HG02610 (cell line): ENCODE results near the gene SLC39A11.

Experiments
- ATAC-seq: cut with Tn5 transposase; IDR thresholded peaks from one replicate; pipeline ENCODE4 v1.9.1; 2021; ENCODE audit warnings: mild to moderate bottlenecking, moderate library complexity; ENCODE audit not compliant: unreplicated experiment

Gene SLC39A11

DNA sequence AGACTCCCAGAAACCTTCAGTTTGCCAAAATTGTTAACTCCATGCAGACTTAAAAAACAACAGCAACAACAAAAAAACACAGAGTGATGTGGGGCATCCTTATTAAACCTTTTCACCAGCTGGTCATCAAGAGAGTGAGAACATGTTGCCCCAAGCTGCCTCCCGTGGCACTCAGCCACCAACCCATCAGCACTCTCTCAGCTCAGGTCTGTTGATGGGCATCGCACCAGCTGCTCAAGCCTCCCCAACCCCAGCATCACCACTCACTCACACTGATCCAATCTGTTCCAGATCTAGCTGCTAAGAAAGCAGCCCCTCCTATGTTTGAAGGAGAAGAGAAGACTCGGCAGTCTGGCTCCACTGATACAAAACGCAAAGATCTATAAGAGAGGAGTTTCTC lies 46.8 kb downstream of the SLC39A11 start:
- ATAC-seq = no peak

GRCh38 chr17:73043686-73044581 lies 48.6 kb downstream of the SLC39A11 start:
- no peak for ATAC-seq

DNA sequence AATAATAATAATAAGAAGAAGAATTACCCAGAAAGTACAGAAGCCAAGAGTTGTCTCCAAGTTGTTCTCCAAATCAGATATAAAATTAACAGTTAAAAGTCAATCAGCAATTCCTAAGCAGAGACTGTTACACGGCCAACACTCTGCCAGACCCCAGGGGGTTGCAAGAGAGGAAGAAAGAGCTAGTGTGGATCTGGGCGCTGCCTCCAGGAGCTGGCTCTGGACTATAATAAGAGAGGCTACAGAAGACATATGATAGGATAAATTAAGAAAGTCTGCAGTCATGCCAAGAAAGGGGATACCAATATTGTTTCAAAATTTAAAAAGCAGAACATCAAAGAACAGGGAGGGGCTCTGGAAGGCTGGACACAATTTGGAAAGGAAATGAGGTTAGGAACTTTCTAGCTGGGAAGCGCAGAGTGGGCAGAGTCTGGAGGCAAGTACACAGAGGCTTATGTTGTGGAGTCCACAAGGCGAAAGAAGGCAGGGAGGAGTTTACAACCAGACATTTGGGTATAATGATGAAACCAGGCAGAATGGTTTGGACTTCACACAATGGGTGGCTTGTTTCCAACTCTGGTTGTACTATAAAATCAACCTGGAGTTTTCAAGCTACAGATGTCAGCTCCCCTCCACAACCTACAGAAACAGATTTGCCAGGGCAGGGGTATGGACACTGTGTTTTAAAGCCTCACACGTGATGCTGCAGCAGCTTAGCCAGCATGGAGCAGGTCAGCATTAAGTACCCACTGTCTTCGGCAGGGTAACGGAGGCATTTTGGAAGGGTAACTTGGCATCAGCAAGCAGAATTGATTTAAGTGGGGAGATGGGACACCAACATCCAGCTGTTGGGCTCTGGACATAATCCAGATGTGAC lies 49.4 kb downstream of the SLC39A11 start:
- ATAC-seq = no peak

DNA sequence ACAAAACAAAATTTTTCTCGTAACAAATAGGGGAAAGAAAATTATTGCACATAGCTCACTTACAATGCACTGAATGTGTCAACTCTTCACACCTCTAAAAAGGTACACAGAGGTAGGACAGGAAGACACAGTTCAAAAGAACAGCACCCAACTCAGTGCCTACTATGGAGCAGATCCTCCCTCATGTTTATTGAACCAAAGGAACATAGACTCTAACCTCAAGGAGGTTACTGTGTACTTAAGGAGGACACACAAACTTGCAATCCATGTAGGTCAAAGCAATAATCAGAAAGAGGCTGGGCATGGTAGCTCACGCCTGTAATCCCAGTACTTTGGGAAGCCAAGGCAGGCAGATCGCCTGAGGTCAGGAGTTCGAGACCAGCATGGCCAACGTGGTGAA lies 50.3 kb downstream of the SLC39A11 start:
- no peak for ATAC-seq

DNA sequence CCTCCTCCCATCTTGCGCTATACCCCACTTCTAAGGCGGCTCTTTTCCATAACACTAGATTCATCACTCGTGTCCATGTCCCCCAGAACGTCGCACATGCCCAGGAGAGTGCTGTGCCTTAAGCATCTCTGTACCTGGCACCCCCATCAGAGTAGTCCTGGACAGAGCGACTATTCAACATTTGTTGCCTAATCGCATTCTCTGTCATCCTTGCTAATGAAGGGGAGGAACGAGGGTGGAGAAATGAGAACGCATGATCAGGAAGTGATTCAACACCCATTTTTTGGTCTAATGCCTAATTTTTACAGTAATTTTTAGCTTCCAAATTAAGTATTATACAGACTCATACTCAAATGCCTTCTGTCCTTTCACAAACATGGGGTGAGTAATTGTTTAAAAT lies 53.2 kb downstream of the SLC39A11 start:
- no peak for ATAC-seq

DNA sequence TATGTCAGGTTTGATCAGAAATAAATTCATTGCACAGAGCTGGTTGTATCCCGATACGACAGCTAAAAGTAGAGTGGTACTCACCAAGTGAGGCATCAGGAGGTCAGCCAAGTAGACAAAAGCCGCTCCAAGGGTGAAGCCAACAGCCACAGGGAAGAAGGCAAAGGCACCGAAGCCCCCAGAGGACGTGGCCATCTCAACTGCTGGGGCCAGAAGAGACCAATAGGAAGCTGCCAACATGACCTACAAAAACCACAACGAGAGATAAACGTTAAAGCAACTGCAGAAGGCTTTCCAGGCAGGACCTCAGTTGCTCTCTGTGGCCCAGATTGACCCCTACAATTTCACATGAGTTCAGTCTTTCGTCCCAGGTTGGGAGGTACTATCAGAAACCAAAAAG lies 61.0 kb downstream of the SLC39A11 start:
- no peak for ATAC-seq

DNA sequence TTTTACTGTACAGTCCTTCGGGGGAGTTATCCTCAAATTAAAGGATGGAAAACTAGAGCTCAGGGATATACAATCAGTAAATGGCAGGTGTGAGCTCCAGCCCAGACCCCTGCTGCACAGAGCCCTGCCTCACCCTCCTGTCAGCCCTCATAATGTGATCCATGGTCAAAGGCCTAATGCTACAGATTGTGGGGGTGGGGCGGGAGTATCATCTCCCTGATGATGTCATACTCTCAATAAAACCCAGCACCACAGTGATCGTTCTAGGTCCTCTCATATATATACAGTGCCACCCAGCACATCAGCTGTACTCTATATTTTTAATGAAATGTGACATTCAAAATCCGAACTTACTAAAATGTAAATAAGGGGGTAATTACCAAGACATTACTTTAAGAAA lies 61.5 kb downstream of the SLC39A11 start:
- no peak for ATAC-seq

GRCh38 chr17:73030501-73030921 lies 62.0 kb downstream of the SLC39A11 start:
- ATAC-seq = no peak

DNA sequence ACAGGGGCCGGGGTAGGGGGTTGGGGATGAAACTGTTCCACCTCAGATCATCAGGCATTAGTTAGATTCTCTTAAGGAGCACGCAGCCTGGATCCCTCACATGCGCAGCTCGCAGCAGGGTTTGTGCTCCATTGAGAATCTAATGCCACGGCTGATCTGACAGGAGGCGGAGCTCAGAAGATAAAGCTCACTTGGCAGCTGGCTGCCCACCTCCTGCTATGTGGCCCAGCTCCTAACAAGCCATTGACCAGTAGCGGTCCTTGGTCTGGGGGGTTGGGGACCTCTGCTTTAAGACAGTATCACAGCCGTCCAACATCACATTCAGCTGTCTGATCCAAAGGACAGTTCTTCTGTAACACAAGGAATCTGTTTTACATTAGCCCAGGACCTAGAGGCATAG lies 62.5 kb downstream of the SLC39A11 start:
- no peak for ATAC-seq

DNA sequence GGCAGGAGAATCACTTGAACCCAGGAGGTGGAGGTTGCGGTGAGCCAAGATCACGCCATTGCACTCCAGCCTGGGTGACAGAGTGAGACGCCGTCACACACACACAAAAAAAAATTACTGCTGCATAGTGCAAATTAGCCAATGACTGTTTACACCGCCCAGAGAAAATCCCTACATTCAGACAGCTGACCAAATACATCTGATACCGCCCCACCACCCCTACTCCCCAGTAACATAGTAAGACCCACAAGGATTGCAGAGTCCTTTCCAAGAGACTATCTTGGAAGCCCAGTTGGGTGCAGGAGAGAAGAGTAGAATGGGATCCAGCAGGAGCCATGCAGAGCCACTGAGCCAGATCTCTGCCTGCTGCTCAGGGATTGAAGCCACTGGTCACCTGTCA lies 63.5 kb downstream of the SLC39A11 start:
- ATAC-seq = no peak

- no peak for ATAC-seq
Observed at GRCh38 chr17:73028299-73028755, 64.2 kb downstream of the SLC39A11 start.

DNA sequence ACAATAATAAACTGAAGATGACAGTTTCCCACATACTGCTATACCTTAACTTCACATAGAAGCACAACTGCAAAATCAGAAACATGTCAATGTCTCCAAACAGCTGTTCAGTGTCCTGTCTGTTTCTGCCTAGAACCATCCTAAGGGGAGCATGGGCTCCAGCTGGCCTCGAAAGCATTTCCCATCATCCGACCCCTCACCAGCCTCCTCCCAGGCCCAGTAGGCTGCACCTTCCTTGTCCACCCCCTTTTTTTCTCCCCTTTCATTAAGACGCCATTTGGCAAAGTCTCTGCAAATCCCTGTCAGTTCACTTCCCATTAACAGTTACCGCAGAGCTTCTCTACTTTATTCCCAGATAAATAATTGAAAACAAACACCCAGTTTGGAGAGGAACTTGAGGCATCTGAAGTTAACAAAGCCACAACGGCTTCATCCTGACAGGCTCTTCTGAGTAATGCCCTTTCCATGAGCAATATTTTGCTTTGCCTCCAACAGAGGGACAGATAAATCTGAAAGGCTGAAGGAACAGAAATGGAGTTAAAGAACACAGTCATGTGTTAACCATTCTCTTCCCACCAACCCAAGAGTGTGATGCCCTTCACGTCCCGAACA lies 65.3 kb downstream of the SLC39A11 start:
- no peak for ATAC-seq

DNA sequence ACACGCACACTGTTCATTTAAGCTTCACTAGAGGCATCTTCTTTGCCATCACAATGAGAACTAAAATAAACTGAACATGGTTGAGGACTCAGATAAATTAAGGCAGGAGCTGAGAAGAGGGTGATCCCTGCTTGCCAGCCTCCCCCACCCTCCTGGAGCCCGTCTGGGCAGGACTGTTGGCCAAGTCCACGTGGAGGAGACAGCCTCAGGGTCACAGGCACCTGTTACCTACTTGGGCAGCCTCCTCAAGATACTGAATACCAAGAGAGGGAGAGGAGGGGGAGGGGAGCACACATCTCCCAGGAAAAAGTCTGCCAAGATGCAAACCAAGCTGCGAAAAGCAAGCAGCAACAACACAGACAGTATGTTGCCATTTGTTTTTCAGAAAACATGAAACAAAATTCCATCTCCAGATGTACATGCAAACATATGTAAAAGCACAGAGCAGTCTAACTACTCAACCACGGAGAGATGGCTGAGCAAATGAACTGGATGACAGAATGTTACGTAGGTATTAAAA lies 67.4 kb downstream of the SLC39A11 start:
- no peak for ATAC-seq

DNA sequence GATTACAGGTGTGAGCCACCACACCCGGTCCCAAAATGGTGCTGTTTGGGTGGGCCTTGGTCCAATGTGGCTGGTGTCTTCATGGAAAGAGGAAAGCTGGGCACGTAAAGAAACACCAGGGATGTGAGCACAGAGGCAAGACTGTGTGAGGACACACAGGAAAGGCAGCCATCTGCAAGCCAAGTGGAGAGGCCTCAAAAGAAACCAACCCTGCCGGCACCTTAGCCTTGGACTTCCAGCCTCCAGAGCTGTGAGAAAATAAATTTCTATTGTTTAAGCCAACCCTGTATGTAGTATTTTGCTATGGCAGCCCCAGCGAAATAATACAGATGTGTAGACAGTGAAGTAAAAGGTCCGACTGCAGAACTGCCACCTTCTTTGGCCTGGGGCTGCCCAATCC lies 68.7 kb downstream of the SLC39A11 start:
- no peak for ATAC-seq

- ATAC-seq = no peak
Observed at GRCh38 chr17:73022694-73023093, 69.8 kb downstream of the SLC39A11 start.

DNA sequence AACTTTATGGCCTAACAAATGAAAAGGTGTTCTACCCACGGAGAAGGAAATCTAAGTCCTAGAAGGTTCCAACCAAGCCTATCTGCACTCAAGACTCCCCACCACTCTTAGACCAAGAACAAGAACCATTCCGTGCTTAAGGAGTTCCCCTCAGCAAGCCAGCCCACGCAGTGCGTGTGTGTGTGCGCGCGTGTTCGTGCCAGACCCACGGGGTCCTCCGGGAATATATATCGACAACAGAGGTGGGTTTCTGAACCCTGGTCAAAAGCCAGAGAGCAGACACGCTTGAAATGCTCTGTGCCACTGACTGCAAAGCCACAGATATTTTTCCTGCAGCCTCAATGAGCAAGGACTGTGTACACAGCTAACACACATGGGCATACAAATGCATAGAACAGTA lies 70.7 kb downstream of the SLC39A11 start:
- no peak for ATAC-seq

GRCh38 chr17:73020110-73020509 lies 72.4 kb downstream of the SLC39A11 start:
- no peak for ATAC-seq

GRCh38 chr17:73018599-73018998 lies 73.9 kb downstream of the SLC39A11 start:
- ATAC-seq = no peak

GRCh38 chr17:73017658-73018057 lies 74.8 kb downstream of the SLC39A11 start:
- ATAC-seq = no peak

GRCh38 chr17:73015722-73016276 lies 76.7 kb downstream of the SLC39A11 start:
- no peak for ATAC-seq
